GM10248 (cell line): ENCODE results near the gene CNNM3.

ENCODE experiments used
- CTCF ChIA-PET: fragments of 300-600 bp; sonication (Branson Sonifier 250); formaldehyde crosslinking; extraction: SDS; loops from one replicate; lab custom pipeline; 2021; ENCODE audit warnings: antibody characterized with exemption; lab: Yijun Ruan, JAX
- POLR2A ChIA-PET: fragments of 350-650 bp; sonication (Branson Sonifier 250); formaldehyde crosslinking; extraction: SDS; loops from one replicate; lab custom pipeline; 2020; ENCODE audit warnings: antibody characterized with exemption; lab: Yijun Ruan, JAX
- DNase-seq: peaks from one replicate; pipeline ENCODE4 v3.0.0; 2012; ENCODE audit errors: extremely low spot score
- TF ChIP-seq, protein P1 (sequence below): IDR thresholded peaks from 2 replicates; pipeline ENCODE4 v1.5.1; 2012; ENCODE audit warnings: mild to moderate bottlenecking, low read depth; ENCODE audit errors: extremely low read depth, missing control alignments, control extremely low read depth

Gene CNNM3

DNA sequence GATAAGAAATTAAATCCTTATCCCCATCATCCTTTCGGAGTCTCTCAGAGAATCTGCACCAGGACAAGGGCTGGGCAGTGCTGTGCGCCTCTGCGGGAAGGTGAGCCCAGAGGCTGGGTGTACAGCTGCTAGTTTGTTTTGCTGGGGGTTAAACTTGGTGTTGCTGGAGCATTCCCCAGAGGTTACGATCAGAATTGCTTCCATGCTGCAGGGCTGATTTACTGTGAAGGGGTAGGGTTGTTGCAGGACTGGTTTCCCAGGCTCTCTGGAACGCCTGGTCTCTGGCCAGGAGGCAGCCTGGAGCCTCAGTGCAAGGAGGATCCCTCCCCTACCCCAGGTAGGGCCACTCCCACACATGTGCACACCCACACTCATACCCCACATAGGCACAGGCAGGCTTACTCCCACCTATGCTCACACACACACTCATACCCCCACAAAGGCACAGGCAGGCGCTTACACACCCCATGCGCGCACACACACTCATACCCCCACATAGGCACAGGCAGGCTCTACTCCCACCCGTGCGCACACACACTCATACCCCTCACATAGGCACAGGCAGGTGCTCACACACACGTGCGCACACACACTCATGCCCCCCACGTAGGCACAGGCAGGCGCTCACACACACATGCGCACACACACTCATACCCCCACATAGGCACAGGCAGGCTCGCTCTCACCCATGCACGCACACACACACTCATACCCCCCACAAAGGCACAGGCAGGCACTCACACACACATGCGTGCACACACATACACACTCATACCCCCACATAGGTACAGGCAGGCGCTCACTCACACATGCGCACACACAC is 44.1 kb upstream of the CNNM3 start:
- ChIA-PET POLR2A (no interaction called here), CTCF (no interaction called here)

DNA sequence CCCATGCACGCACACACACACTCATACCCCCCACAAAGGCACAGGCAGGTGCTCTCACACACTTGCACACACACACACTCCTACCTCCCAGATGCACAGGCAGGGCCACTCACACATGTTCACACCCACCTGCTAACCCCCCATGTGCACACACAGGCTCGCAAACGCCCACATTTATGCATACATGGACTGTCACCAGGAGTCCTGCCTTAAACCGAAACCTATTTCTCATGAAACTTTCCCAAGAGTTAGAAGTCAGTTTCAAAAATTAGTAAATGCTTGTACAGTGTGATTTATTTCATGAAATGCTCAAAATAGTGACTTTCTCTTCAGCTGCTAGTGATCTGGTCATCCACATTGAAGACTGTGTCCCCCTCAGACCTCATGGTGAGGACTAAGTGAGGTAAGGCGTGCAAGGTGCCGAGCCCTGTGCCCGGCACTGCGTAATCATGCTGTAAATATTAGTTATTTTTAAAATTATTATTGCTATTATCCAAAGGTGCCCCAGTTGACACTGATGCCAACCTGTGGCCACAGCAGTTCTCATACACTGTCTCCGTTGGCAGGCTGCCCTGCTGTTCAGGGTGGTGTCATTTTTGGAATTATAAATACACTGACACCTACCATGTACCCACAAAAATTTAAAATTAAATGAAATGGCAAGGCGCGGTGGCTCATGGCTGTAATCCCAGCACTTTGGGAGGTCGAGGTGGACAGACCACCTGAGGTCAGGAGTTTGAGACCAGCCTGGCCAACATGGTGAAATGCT is 43.0 kb upstream of the CNNM3 start:
- CTCF ChIA-PET: interaction anchor here (1.0 to 14.8 kb wide), 6 partner anchors 12 to 36 kb away, joined by 3 to 171 read pairs (median 4); partner anchors contain the start of gene CNNM4
- POLR2A ChIA-PET: no interaction called here
- TF ChIP-seq, protein P1, sequence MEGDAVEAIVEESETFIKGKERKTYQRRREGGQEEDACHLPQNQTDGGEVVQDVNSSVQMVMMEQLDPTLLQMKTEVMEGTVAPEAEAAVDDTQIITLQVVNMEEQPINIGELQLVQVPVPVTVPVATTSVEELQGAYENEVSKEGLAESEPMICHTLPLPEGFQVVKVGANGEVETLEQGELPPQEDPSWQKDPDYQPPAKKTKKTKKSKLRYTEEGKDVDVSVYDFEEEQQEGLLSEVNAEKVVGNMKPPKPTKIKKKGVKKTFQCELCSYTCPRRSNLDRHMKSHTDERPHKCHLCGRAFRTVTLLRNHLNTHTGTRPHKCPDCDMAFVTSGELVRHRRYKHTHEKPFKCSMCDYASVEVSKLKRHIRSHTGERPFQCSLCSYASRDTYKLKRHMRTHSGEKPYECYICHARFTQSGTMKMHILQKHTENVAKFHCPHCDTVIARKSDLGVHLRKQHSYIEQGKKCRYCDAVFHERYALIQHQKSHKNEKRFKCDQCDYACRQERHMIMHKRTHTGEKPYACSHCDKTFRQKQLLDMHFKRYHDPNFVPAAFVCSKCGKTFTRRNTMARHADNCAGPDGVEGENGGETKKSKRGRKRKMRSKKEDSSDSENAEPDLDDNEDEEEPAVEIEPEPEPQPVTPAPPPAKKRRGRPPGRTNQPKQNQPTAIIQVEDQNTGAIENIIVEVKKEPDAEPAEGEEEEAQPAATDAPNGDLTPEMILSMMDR: no peak
- peak; percentile 62 for DNase-seq

More for the DNA sequence above, 44.1 kb upstream of the CNNM3 start:
- TF ChIP-seq, protein P1: no peak
- no peak for DNase-seq

DNA sequence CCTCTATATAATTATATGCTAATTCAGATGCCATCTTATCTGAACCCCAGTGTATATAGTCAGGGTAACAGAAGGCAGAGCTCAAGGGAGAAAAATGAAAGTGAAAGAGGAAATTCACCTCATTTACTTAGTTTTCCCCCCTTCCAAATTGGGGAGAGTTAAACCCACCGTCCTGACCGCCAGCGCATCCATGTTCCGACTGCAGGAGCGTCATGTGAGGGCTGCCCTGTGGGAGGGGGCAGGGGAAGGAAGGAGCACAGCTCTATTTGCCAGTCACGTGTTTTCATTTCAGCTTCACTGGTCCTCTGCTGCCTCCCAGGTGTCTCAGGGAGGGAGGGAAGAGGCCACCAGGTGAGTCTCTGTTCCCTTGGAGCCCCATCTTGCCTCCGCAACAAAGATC is 42.1 kb upstream of the CNNM3 start:
- CTCF ChIA-PET: interaction anchor here (1.0 to 14.8 kb wide), 8 partner anchors 11 to 249 kb away, joined by 3 to 171 read pairs (median 4); partner anchors contain the start of gene CNNM4
- TF ChIP-seq, protein P1: no peak
- POLR2A ChIA-PET: interaction anchor here (0.6 kb wide), 1 partner anchor 523 kb away, joined by 3 read pairs; no protein-coding TSS in a partner anchor
- no peak for DNase-seq

DNA sequence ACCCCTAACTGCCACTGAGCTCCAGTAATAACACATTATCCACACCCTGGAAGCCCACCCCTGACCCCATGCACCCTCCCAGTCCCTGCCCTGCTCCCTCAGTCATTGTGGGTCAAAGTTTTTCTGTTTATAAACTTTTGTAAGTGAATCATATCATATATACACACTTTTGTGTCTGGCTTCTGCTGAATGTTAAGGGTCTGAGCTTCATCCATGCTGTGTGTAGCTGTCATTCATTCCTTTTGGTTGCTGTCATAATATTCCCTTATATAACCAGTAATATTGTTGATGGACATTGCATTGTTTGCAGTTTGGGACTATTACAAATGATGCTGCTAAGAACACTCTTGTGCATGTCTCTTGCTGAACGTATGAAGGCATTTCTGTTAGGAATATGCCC is 40.9 kb upstream of the CNNM3 start:
- TF ChIP-seq, protein P1: no peak
- ChIA-PET CTCF (interaction anchor here (1.0 to 14.8 kb wide), 4 partner anchors 10 to 25 kb away, joined by 4 to 171 read pairs (median 10); partner anchors contain the start of gene CNNM4), POLR2A (no interaction called here)
- no peak for DNase-seq

DNA sequence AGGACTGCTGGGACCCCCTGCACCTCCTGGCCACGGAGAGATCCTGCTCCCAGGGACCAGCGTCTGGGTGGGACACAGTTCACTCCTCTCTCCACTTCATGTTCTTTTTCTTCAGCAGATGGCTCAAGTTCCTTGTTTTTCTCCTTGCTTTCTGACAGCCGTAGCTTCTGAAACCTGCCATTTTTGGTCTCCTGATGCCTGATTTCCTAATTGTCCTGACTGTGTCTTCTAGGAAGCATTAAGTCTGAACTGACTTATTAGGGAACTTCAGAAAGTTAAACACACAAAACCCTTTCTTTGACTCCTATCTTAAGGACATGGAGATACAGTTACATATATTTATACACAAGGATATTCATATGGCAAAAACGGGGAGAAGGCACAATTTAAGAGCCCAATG is 32.7 kb upstream of the CNNM3 start:
- ChIA-PET POLR2A (no interaction called here), CTCF (interaction anchor here (2.8 to 14.8 kb wide), 2 partner anchors 9 to 22 kb away, joined by 16 to 171 read pairs; partner anchors contain the start of gene CNNM4)
- DNase-seq: no peak
- TF ChIP-seq, protein P1: no peak

DNA sequence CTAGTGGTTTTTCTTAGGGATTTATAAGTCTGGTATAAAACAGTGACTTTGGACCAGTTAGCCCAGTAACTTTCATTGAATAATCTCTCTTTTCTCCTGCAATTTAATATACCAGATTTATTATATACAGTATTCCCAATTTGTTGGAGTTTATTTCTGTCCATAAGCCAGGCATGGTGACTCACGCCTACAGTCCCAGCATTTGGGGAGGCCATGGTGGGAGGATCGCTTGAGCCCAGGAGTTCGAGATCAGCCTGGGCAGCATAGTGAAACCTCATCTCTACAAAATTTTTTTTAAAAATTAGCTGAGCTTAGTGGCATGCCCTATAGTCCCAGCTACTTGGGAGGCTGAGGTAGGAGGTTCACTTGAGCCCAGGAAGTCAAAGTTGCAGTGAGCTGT is 28.7 kb upstream of the CNNM3 start:
- ChIA-PET CTCF (interaction anchor here (1.3 to 14.8 kb wide), 5 partner anchors 13 to 29 kb away, joined by 3 to 171 read pairs (median 5); partner anchors contain the start of genes CNNM3 and CNNM4), POLR2A (no interaction called here)
- TF ChIP-seq, protein P1: no peak
- DNase-seq: no peak
